Liver (tissue), 3 donors: ENCODE results near the gene PTTG2.

Experiments used
- CTCF ChIP-seq: fragments of 150-350 bp; IDR thresholded peaks from 2 replicates; pipeline ENCODE4 v1.5.1; 2017; ENCODE audit warnings: improper control_type of control experiment, low read depth, low read length; ENCODE audit not compliant: missing input control
- FOXA1 ChIP-seq: IDR thresholded peaks from 2 replicates; pipeline ENCODE4 v1.6.1; 2016; ENCODE audit warnings: antibody characterized with exemption
- MAX ChIP-seq: IDR thresholded peaks from 2 replicates; pipeline ENCODE4 v1.6.1; 2016; ENCODE audit warnings: antibody characterized with exemption
- RAD21 ChIP-seq, 2 donors: IDR thresholded peaks; 2 replicates each; pipeline ENCODE4 v1.6.1; 2016; ENCODE audit warnings: antibody characterized with exemption in 2 of 2, mild to moderate bottlenecking in 2 of 2
- TAF1 ChIP-seq: conservative IDR thresholded peaks from 2 replicates; pipeline ENCODE4 v1.6.1; 2016; ENCODE audit warnings: antibody characterized with exemption, mild to moderate bottlenecking
- donor health status: healthy.
- donor health status: healthy.

GRCh38 chr4:37988670-37989069 is 28.5 kb downstream of the PTTG2 start:
- TF ChIP-seq TAF1 (no peak), CTCF (no peak), FOXA1 (no peak), MAX (no peak), RAD21 (IDR thresholded peaks at IDR 0.05) (no peak)
